RWPE2 (cell line): Measurements from ENCODE around the gene TFF1.

Experiments
- ATAC-seq: fragments of 200-7000 bp; cut with Tn5 transposase; 3 replicates; pipeline ENCODE4 v1.9.1; 2021; ENCODE audit warnings: low read depth
- DNase-seq: peaks from one replicate; pipeline ENCODE4 v3.0.0-alpha.2; 2020; ENCODE audit warnings: low spot score
- H3K27ac ChIP-seq: fragments of 450-650 bp; 2 replicates; pipeline ENCODE4 v1.5.1; 2017; ENCODE audit warnings: mild to moderate bottlenecking; ENCODE audit not compliant: poor library complexity, severe bottlenecking
- H3K27me3 ChIP-seq: fragments of 250-450 bp; sonication (Bioruptor Pico); 2 replicates; pipeline ENCODE4 v1.5.1; 2021; ENCODE audit warnings: mild to moderate bottlenecking, moderate library complexity; ENCODE audit not compliant: insufficient read depth, poor library complexity, severe bottlenecking
- H3K36me3 ChIP-seq: fragments of 250-450 bp; sonication (Bioruptor Pico); 2 replicates; pipeline ENCODE4 v1.5.1; 2020; ENCODE audit warnings: low read depth, mild to moderate bottlenecking, moderate library complexity
- H3K4me1 ChIP-seq: fragments of 250-450 bp; sonication (Bioruptor Pico); 2 replicates; pipeline ENCODE4 v1.5.1; 2021; ENCODE audit warnings: mild to moderate bottlenecking, moderate library complexity; ENCODE audit not compliant: insufficient read depth, poor library complexity, severe bottlenecking
- H3K4me3 ChIP-seq: fragments of 250-450 bp; sonication (Bioruptor Pico); 2 replicates; pipeline ENCODE4 v1.5.1; 2021; ENCODE audit warnings: mild to moderate bottlenecking, moderate library complexity; ENCODE audit not compliant: severe bottlenecking
- H3K9me3 ChIP-seq: fragments of 250-450 bp; sonication (Bioruptor Pico); 2 replicates; pipeline ENCODE4 v1.5.1; 2021; ENCODE audit warnings: mild to moderate bottlenecking, moderate library complexity; ENCODE audit not compliant: severe bottlenecking
- CTCF ChIP-seq: fragments of 450-650 bp; IDR thresholded peaks from one replicate; pipeline ENCODE4 v1.5.1; 2017; ENCODE audit warnings: mild to moderate bottlenecking, moderate library complexity; ENCODE audit not compliant: poor library complexity, severe bottlenecking

The TFF1 gene

GRCh38 chr21:42367367-42368165 is 1.2 kb upstream of the TFF1 start:
- Histone ChIP-seq H3K36me3 (no peaks in the 10 kb centered on the region), H3K9me3 (no peaks in the 10 kb centered on the region), H3K27me3 (no peaks in the 10 kb centered on the region), H3K4me1 (no peaks in the 10 kb centered on the region), H3K4me3 (no peak overlapping the region), H3K27ac (no peak overlapping the region)
- no peak for ATAC-seq
- TF ChIP-seq CTCF: no peak
- no peak for DNase-seq

- H3K4me3 ChIP-seq: no peak overlapping the region
- H3K36me3 ChIP-seq: no peaks in the 10 kb centered on the region
- TF ChIP-seq CTCF: no peak
- H3K4me1 ChIP-seq: no peaks in the 10 kb centered on the region
- no peaks in the 10 kb centered on the region for H3K9me3 ChIP-seq
- DNase-seq (no peak), ATAC-seq (no peak)
- no peaks in the 10 kb centered on the region for H3K27me3 ChIP-seq
- no peak overlapping the region for H3K27ac ChIP-seq
These were observed 565 bp downstream of the TFF1 start for GRCh38 chr21:42365770-42366169.

GRCh38 chr21:42364304-42364865 is 1.9 kb downstream of the TFF1 start:
- H3K4me1 ChIP-seq: no peaks in the 10 kb centered on the region
- no peak for ATAC-seq
- H3K9me3 ChIP-seq: no peaks in the 10 kb centered on the region

GRCh38 chr21:42363312-42363711 is 3.0 kb downstream of the TFF1 start:
- H3K4me1 ChIP-seq: no peaks in the 10 kb centered on the region
- no peaks in the 10 kb centered on the region for H3K9me3 ChIP-seq
- DNase-seq (no peak), ATAC-seq (0 out of 3 replicates have a peak, but pooled peaks have one; percentile 33)
- no peaks in the 10 kb centered on the region for H3K36me3 ChIP-seq
- H3K4me3 ChIP-seq: no peak overlapping the region
- no peaks in the 10 kb centered on the region for H3K27me3 ChIP-seq
- H3K27ac ChIP-seq: no peak overlapping the region
- no peak for TF ChIP-seq CTCF

More at GRCh38 chr21:42364304-42364865, 1.9 kb downstream of the TFF1 start:
- Histone ChIP-seq H3K36me3 (no peaks in the 10 kb centered on the region), H3K27me3 (no peaks in the 10 kb centered on the region), H3K27ac (no peak overlapping the region), H3K4me3 (no peak overlapping the region)
- no peak for TF ChIP-seq CTCF
- no peak for DNase-seq

GRCh38 chr21:42362700-42363099 is 3.6 kb downstream of the TFF1 start:
- Histone ChIP-seq H3K27me3 (no peaks in the 10 kb centered on the region), H3K27ac (no peak overlapping the region), H3K4me1 (no peaks in the 10 kb centered on the region), H3K9me3 (no peaks in the 10 kb centered on the region), H3K4me3 (no peak overlapping the region), H3K36me3 (no peaks in the 10 kb centered on the region)
- no peak for ATAC-seq
- no peak for TF ChIP-seq CTCF
- DNase-seq: no peak
